OCI-LY7 (cell line): Measurements from ENCODE around the gene EYS. TPM values are rescaled to one million over a fixed set of nuclear protein-coding genes. Genes with fewer than 3 reads are reported as not detected.

ENCODE experiments used
- BruUV-seq: library from RNA; stranded (reverse); fragments of 400-500 nt; replicated peaks from 2 replicates; lab custom pipeline; 2021; lab: Mats Ljungman, UMichigan
- CTCF ChIA-PET: fragments of 300-600 bp; sonication (Branson Sonifier 250); formaldehyde crosslinking; loops from one replicate; lab custom pipeline; 2022; ENCODE audit warnings: antibody characterized with exemption; ENCODE audit not compliant: unreplicated experiment; lab: Charles Lee
- POLR2A ChIA-PET: fragments of 300-600 bp; sonication (Branson Sonifier 250); formaldehyde crosslinking; loops from one replicate; lab custom pipeline; 2022; ENCODE audit warnings: antibody characterized with exemption; lab: Charles Lee
- DNase-seq: peaks from one replicate; pipeline ENCODE4 v3.0.0-alpha.2; 2015; ENCODE audit warnings: low spot score
- H2AFZ ChIP-seq: fragments of 200-600 bp; sonication (generic), shearing (Covaris generic); 2 replicates; pipeline ENCODE4 v1.6.1; 2014; ENCODE audit warnings: mild to moderate bottlenecking, antibody characterized with exemption, low read length, moderate library complexity
- H3K27ac ChIP-seq: fragments of 200-600 bp; sonication (generic); 2 replicates; pipeline ENCODE4 v1.5.1; 2014; ENCODE audit warnings: mixed run types, low read depth, mild to moderate bottlenecking, moderate library complexity, low read length, inconsistent platforms; ENCODE audit not compliant: poor library complexity, severe bottlenecking
- H3K36me3 ChIP-seq: fragments of 200-600 bp; sonication (generic); 2 replicates; pipeline ENCODE4 v1.6.1; 2014; ENCODE audit warnings: mild to moderate bottlenecking, antibody characterized with exemption, low read length, moderate library complexity, mixed read lengths; ENCODE audit not compliant: insufficient read depth
- H3K4me1 ChIP-seq: fragments of 200-600 bp; sonication (generic); 2 replicates; pipeline ENCODE4 v1.5.1; 2014; ENCODE audit warnings: mild to moderate bottlenecking, low read length; ENCODE audit not compliant: insufficient read depth, poor library complexity, severe bottlenecking
- H3K4me2 ChIP-seq: fragments of 200-600 bp; sonication (generic); 2 replicates; pipeline ENCODE4 v1.6.1; 2014; ENCODE audit warnings: mild to moderate bottlenecking, low read length
- H3K4me3 ChIP-seq: fragments of 200-600 bp; sonication (generic); 2 replicates; pipeline ENCODE4 v1.5.1; 2014; ENCODE audit warnings: mild to moderate bottlenecking, low read depth, low read length; ENCODE audit not compliant: poor library complexity, severe bottlenecking
- H3K79me2 ChIP-seq: fragments of 200-600 bp; sonication (generic); 2 replicates; pipeline ENCODE4 v1.6.1; 2016; ENCODE audit warnings: low read depth, mild to moderate bottlenecking, low read length, moderate library complexity, mixed read lengths; ENCODE audit not compliant: insufficient read depth
- H3K9me2 ChIP-seq: fragments of 200-600 bp; sonication (generic); 2 replicates; pipeline ENCODE4 v1.6.1; 2016; ENCODE audit warnings: mild to moderate bottlenecking, low read length, mixed read lengths; ENCODE audit not compliant: insufficient read depth
- H3K9me3 ChIP-seq: fragments of 200-600 bp; sonication (generic); 2 replicates; pipeline ENCODE4 v1.6.1; 2014; ENCODE audit warnings: mild to moderate bottlenecking, mixed run types, low read length, mixed read lengths
- H4K20me1 ChIP-seq: fragments of 200-600 bp; sonication (generic); 2 replicates; pipeline ENCODE4 v1.6.1; 2014; ENCODE audit warnings: mild to moderate bottlenecking, antibody characterized with exemption, low read length, moderate library complexity, mixed read lengths; ENCODE audit not compliant: insufficient read depth
- EZH2phosphoT487 ChIP-seq: fragments of 200-600 bp; sonication (generic); IDR thresholded peaks from 2 replicates; pipeline ENCODE4 v1.6.1; 2018; ENCODE audit warnings: low read depth, borderline replicate concordance, mild to moderate bottlenecking, mixed run types, antibody characterized with exemption, low read length, moderate library complexity, mixed read lengths
- intact Hi-C: fragments of 100-400 bp; cut with micrococcal nuclease; formaldehyde crosslinking; loops from one replicate; pipeline ENCODE4 v1.10.0; 2022; ENCODE audit not compliant: unreplicated experiment
- total RNA-seq, 2 experiments: library from RNA; depleted of rRNA in 1 of 2; stranded (reverse); fragments of >200 nt in 1 of 2; shearing (Covaris generic) in 1 of 2; gene quantifications; 2 replicates each; pipeline ENCODE4 v1.2.3, GENCODE V29; 2014 to 2022
- TF ChIP-seq, protein P1 (sequence below): fragments of 200-600 bp; sonication (generic); conservative IDR thresholded peaks from 2 replicates; pipeline ENCODE4 v1.5.1; 2014; ENCODE audit warnings: mild to moderate bottlenecking, antibody characterized with exemption, low read length, moderate library complexity, mixed read lengths

The EYS gene
- total RNA-seq, 2 experiments from 2014 or later = not detected

DNA sequence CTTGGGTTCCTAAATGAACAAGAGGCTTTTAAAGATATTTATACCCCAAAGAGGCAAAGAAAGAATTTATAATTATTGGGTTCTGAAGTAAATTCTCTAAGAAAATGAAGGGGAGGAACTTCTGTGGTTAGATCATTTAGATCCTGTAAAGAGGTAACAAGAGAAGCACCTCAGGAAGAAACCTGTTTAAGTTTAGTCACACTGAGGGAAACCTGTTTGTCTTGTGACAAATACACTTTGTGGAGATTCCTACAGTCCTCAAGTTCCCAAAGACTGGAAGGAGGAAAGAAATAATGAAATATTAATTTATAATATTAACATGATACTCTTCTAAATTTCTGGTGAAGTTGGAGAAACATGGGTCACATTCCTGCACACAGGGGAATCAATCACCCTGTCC, 647.5 kb downstream of the EYS start:
- TF ChIP-seq EZH2phosphoT487 = no peak
- TF ChIP-seq, protein P1, sequence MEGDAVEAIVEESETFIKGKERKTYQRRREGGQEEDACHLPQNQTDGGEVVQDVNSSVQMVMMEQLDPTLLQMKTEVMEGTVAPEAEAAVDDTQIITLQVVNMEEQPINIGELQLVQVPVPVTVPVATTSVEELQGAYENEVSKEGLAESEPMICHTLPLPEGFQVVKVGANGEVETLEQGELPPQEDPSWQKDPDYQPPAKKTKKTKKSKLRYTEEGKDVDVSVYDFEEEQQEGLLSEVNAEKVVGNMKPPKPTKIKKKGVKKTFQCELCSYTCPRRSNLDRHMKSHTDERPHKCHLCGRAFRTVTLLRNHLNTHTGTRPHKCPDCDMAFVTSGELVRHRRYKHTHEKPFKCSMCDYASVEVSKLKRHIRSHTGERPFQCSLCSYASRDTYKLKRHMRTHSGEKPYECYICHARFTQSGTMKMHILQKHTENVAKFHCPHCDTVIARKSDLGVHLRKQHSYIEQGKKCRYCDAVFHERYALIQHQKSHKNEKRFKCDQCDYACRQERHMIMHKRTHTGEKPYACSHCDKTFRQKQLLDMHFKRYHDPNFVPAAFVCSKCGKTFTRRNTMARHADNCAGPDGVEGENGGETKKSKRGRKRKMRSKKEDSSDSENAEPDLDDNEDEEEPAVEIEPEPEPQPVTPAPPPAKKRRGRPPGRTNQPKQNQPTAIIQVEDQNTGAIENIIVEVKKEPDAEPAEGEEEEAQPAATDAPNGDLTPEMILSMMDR = no peak
- Histone ChIP-seq H3K4me2 (no peak overlapping the region), H3K9me3 (no peaks in the 10 kb centered on the region), H3K9me2 (no peaks in the 10 kb centered on the region), H3K36me3 (no peaks in the 10 kb centered on the region), H3K4me1 (no peaks in the 10 kb centered on the region), H4K20me1 (no peaks in the 10 kb centered on the region), H3K4me3 (no peak overlapping the region), H3K79me2 (no peaks in the 10 kb centered on the region), H3K27ac (no peak overlapping the region), H2AFZ (no peak overlapping the region)
- POLR2A ChIA-PET = interaction anchor here (0.7 to 1.0 kb wide), 4 partner anchors 10 to 140 kb away, joined by 4 to 5 read pairs (median 4); no protein-coding TSS in a partner anchor
- no TSS peak for BruUV-seq
- DNase-seq = no peak
- intact Hi-C loops = no loop called here
- CTCF ChIA-PET = no interaction called here

DNA sequence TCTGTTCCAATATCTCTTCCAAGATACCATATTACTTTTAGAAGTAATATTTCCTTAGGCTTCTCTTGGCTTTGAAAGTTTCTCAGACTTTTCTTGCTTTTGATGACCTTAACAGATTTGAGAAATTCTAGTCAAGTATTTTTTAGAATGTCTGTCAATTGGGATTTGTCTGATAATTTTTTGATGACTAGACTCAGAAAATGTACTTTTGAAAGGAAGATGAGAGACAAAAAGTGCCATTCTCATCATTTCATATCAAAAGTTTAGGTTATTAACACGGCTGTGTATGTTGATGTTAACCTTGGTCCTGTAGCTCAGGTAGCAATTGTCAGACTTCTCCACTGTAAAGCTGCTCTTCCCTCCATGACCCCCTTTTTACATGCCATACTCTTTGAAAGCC, 651.5 kb downstream of the EYS start:
- H4K20me1 ChIP-seq = no peaks in the 10 kb centered on the region
- H3K27ac ChIP-seq = no peak overlapping the region
- H3K79me2 ChIP-seq = no peaks in the 10 kb centered on the region
- no peaks in the 10 kb centered on the region for H3K36me3 ChIP-seq
- CTCF ChIA-PET = no interaction called here
- intact Hi-C loops = no loop called here
- H2AFZ ChIP-seq = no peak overlapping the region
- H3K4me1 ChIP-seq = no peaks in the 10 kb centered on the region
- H3K9me3 ChIP-seq = no peaks in the 10 kb centered on the region
- H3K4me3 ChIP-seq = no peak overlapping the region
- DNase-seq = no peak
- POLR2A ChIA-PET = no interaction called here
- H3K9me2 ChIP-seq = no peaks in the 10 kb centered on the region
- BruUV-seq = no TSS peak
- no peak overlapping the region for H3K4me2 ChIP-seq
- TF ChIP-seq EZH2phosphoT487 = no peak
- TF ChIP-seq, protein P1 = no peak

DNA sequence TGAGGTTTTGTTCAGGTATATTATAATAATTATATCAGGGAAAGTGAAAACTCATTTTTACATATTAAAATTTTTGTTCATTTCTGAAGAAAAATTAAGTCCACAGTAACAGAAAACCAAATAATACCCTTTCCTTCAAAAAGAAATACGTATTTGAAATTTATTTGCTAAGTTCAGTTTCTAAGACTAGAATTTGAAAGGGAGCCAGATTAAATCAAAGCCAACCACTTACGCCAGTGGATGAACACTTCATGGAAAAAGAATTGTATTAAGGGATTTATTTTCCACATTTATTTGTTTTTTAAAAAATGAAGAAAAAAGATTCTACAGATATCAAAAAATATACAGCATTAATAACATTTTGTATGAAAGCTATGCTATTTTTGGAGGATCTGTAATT, 654.4 kb downstream of the EYS start:
- CTCF ChIA-PET = no interaction called here
- no TSS peak for BruUV-seq
- H3K9me2 ChIP-seq = no peaks in the 10 kb centered on the region

More for the DNA sequence above, 654.4 kb downstream of the EYS start:
- no peak overlapping the region for H2AFZ ChIP-seq
- no peaks in the 10 kb centered on the region for H3K4me1 ChIP-seq
- POLR2A ChIA-PET = no interaction called here
- H3K79me2 ChIP-seq = no peaks in the 10 kb centered on the region
- H3K4me2 ChIP-seq = no peak overlapping the region
- H3K36me3 ChIP-seq = no peaks in the 10 kb centered on the region
- no peak overlapping the region for H3K4me3 ChIP-seq
- no peaks in the 10 kb centered on the region for H4K20me1 ChIP-seq
- no peaks in the 10 kb centered on the region for H3K9me3 ChIP-seq
- intact Hi-C loops = no loop called here
- no peak overlapping the region for H3K27ac ChIP-seq
- DNase-seq = no peak
- TF ChIP-seq, protein P1 = no peak
- TF ChIP-seq EZH2phosphoT487 = no peak
